Measurements from ENCODE around the gene SUPT20HL1.

- TF ChIP-seq MXD4 (CRISPR knock-in tag; IDR thresholded peaks at IDR 0.05; ENCODE audit: borderline replicate concordance), result no peak
- no peak for TF ChIP-seq CTCF (IDR thresholded peaks at IDR 0.05)
- no peak for TF ChIP-seq E2F4 (CRISPR knock-in tag; IDR thresholded peaks at IDR 0.05; ENCODE audit: borderline replicate concordance, low read depth)
- TF ChIP-seq ETV6 (CRISPR knock-in tag; IDR thresholded peaks at IDR 0.05), result no peak
Measured at GRCh38 chrX:24396931-24397279, 36.5 kb downstream of the SUPT20HL1 start.
